HT-29 (cell line): ENCODE measurements around the gene KRTAP12-2. TPM values are rescaled to one million over a fixed set of nuclear protein-coding genes. Genes with fewer than 3 reads are reported as not detected.
"Not testable (repeated sequence)": the region's sequence is repeated elsewhere in the genome, so short reads cannot be mapped to it uniquely, and the experiment has no call there.

Experiments used
- DNase-seq: peaks from one replicate; pipeline ENCODE4 v3.0.0-alpha.2; 2015; ENCODE audit warnings: low spot score
- total RNA-seq: library from RNA; depleted of rRNA; stranded (reverse); fragments of >200 nt; shearing (Covaris generic); gene quantifications from 2 replicates; pipeline ENCODE4 v1.2.3, GENCODE V29; 2014

KRTAP12-2 gene
- total RNA-seq, 1 experiment from 2014 or later = not detected

- DNase-seq = no peak
Observed at GRCh38 chr21:44653656-44654575, 12.8 kb downstream of the KRTAP12-2 start.

- no peak for DNase-seq
Observed at GRCh38 chr21:44653123-44653522, 13.6 kb downstream of the KRTAP12-2 start.

GRCh38 chr21:44650973-44651675, 15.6 kb downstream of the KRTAP12-2 start:
- no peak for DNase-seq

GRCh38 chr21:44650265-44650972, 16.3 kb downstream of the KRTAP12-2 start:
- DNase-seq = no peak

GRCh38 chr21:44649521-44650100, 17.1 kb downstream of the KRTAP12-2 start:
- DNase-seq = no peak

GRCh38 chr21:44648557-44649311, 18.0 kb downstream of the KRTAP12-2 start:
- no peak for DNase-seq

GRCh38 chr21:44647222-44647552, 19.5 kb downstream of the KRTAP12-2 start:
- DNase-seq = no peak

- DNase-seq = not testable (repeated sequence)
Observed at GRCh38 chr21:44646366-44647221, 20.1 kb downstream of the KRTAP12-2 start, which contains the start of gene KRTAP10-11. Gene KRTAP10-11, plus strand, starts transcription at chr21:44646414. Its CDS starts 45 bp downstream, at chr21:44646459.

GRCh38 chr21:44644878-44645277, 21.8 kb downstream of the KRTAP12-2 start:
- DNase-seq = no peak

GRCh38 chr21:44643741-44644310, 22.9 kb downstream of the KRTAP12-2 start:
- DNase-seq = no peak

GRCh38 chr21:44640761-44641160, 26.0 kb downstream of the KRTAP12-2 start:
- no peak for DNase-seq

- DNase-seq = no peak
Observed at GRCh38 chr21:44639331-44639655, 27.4 kb downstream of the KRTAP12-2 start.

GRCh38 chr21:44638506-44639330, 28.0 kb downstream of the KRTAP12-2 start:
- DNase-seq = not testable (repeated sequence)

- DNase-seq = not testable (repeated sequence)
Observed at GRCh38 chr21:44637851-44638348, 28.8 kb downstream of the KRTAP12-2 start.

GRCh38 chr21:44637018-44637850, 29.5 kb downstream of the KRTAP12-2 start, which contains the start of gene KRTAP10-10:
Gene KRTAP10-10, plus strand, starts transcription at chr21:44637356. Its CDS starts 62 bp downstream, at chr21:44637418.
- no peak for DNase-seq

- DNase-seq = no peak
Observed at GRCh38 chr21:44636209-44637017, 30.3 kb downstream of the KRTAP12-2 start.

- DNase-seq = no peak
Observed at GRCh38 chr21:44632067-44632466, 34.7 kb downstream of the KRTAP12-2 start.
